ENCODE results near the gene GSG1L2.

DNA sequence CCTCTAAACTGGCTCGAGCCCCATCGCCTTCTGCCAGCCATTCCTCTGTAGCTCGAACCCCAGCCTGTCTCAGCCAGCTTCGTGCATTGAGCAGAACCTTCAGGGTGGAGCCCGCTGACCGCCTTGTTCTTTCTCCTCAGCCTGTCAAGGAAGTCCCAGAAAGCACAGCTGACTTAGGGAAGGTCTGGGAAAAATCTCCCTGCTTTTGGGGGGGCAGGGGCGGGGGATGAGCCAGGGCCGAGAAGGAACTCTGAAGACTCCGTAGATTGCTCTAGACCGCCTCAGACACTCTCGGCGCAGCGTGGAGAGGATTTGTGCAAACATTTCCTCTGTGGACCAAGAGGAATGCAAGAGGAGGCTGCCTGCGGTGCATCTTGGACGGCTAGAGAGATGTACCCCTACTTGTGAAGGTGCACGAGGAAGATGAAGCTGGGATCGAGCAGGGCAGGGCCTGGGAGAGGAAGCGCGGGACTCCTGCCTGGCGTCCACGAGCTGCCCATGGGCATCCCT is 3.8 kb upstream of the GSG1L2 start, which contains the start of gene GLP2R:
- TF ChIP-seq CTCF (IDR thresholded peaks at IDR 0.05) (no peak), POLR2A (IDR thresholded peaks at IDR 0.05) (no peak)
